ENCODE data around the gene CCM2. TPM values are rescaled to one million over a fixed set of nuclear protein-coding genes. Genes with fewer than 3 reads are reported as not detected.

CCM2 gene
- polyA plus RNA-seq, 2 of the 4 experiments (the other 2 are of a cell fraction), result 18.9 to 34.6 TPM

- FAIRE-seq (no peak), DNase-seq (ENCODE audit: low read depth in 1 of 2, low spot score in 1 of 2) (no peak), ATAC-seq (peak in 1 of 2 experiments; percentile 9; a peak in 2 of 6 replicates)
- POLR2A ChIA-PET, result interaction anchor here (0.6 to 1.5 kb wide), 2 partner anchors 9 to 146 kb away, joined by 3 read pairs; partner anchors contain the start of gene TBRG4
- Histone ChIP-seq H3K4me2 (no peak overlapping the region), H3K27ac (no peak overlapping the region), H3K9me3 (no peaks in the 10 kb centered on the region), H3K4me3 (no peak overlapping the region), H3K4me1 (no peaks in the 10 kb centered on the region)
- CTCF ChIA-PET, result interaction anchor here (0.9 to 3.4 kb wide), 12 partner anchors 9 to 381 kb away, joined by 3 to 21 read pairs (median 3); no protein-coding TSS in a partner anchor
- WGBS (ENCODE audit: missing lambda C conversion rate), result 80% methylated on average over 6 of the region's 13 CpGs
- TF ChIP-seq PHF8 (IDR thresholded peaks at IDR 0.05; ENCODE audit: borderline replicate concordance, low read depth) (no peak), POLR2A (IDR thresholded peaks at IDR 0.05; ENCODE audit: low read length) (no peak), MAZ (IDR thresholded peaks at IDR 0.05; ENCODE audit: borderline replicate concordance, low read depth, low read length) (no peak), KDM1A (IDR thresholded peaks at IDR 0.05; ENCODE audit: low read depth) (no peak), RNF2 (IDR thresholded peaks at IDR 0.05; ENCODE audit: borderline replicate concordance, low read depth) (no peak), JUNB (IDR thresholded peaks at IDR 0.05) (no peak)
Observed at GRCh38 chr7:44964831-44965440, 35.1 kb upstream of the CCM2 start.

GRCh38 chr7:44965441-44965903 lies 34.5 kb upstream of the CCM2 start:
- CTCF ChIA-PET, result interaction anchor here (1.2 to 3.4 kb wide), 6 partner anchors 8 to 171 kb away, joined by 3 to 21 read pairs (median 6); no protein-coding TSS in a partner anchor
- Histone ChIP-seq H3K27ac (no peak overlapping the region), H3K9me3 (no peaks in the 10 kb centered on the region), H3K4me2 (no peak overlapping the region), H3K4me3 (no peak overlapping the region), H3K4me1 (no peaks in the 10 kb centered on the region)
- ATAC-seq (no peak), FAIRE-seq (no peak), DNase-seq (ENCODE audit: low read depth in 1 of 2, low spot score in 1 of 2) (no peak)
- POLR2A ChIA-PET, result no interaction called here
- TF ChIP-seq POLR2AphosphoS2 (conservative IDR thresholded peaks at IDR 0.05; ENCODE audit: low read length), result no peak
- no peak for TF ChIP-seq RCOR1 (IDR thresholded peaks at IDR 0.05; ENCODE audit: low read depth, low read length)
- TF ChIP-seq ZNF302 (CRISPR knock-in tag; IDR thresholded peaks at IDR 0.05), result no peak
- TF ChIP-seq HES2 (IDR thresholded peaks at IDR 0.05), result no peak
- TF ChIP-seq TP53 (CRISPR knock-in tag; IDR thresholded peaks at IDR 0.05), result no peak
- no peak for TF ChIP-seq HOXB13 (CRISPR knock-in tag; IDR thresholded peaks at IDR 0.05; ENCODE audit: low read depth)
- TF ChIP-seq ZC3H11A (IDR thresholded peaks at IDR 0.05), result no peak
- TF ChIP-seq MYC (IDR thresholded peaks at IDR 0.05; ENCODE audit: borderline replicate concordance, low read length), result no peak
- no peak for TF ChIP-seq CBX8 (IDR thresholded peaks at IDR 0.05)
- no peak for TF ChIP-seq TFCP2L1 (CRISPR knock-in tag; IDR thresholded peaks at IDR 0.05)
- TF ChIP-seq REST (IDR thresholded peaks at IDR 0.05), result no peak
- no peak for TF ChIP-seq BCL3 (IDR thresholded peaks at IDR 0.05)
- WGBS (ENCODE audit: missing lambda C conversion rate), result 88% methylated on average over 11 of the region's 16 CpGs

All from A549 (cell line).